Ascending aorta (tissue), 2 donors: Measurements from ENCODE around the gene RGS6. TPM values are rescaled to one million over a fixed set of nuclear protein-coding genes. Genes with fewer than 3 reads are reported as not detected.
A peak's percentile ranks its signal among the peaks of the same experiment; 100 is the strongest.

Experiments used
- DNase-seq, 2 donors: peaks; one replicate each; pipeline ENCODE4 v3.0.0-alpha.2; 2019; ENCODE audit warnings: low spot score in 2 of 2
- H3K27ac ChIP-seq, 2 donors: fragments of 200-600 bp; sonication (generic); one replicate each; pipeline ENCODE4 v1.5.1; 2016 to 2017; ENCODE audit warnings: mild to moderate bottlenecking in 1 of 2
- H3K27me3 ChIP-seq: fragments of 200-600 bp; sonication (generic); one replicate; pipeline ENCODE4 v1.5.1; 2017
- H3K36me3 ChIP-seq, 2 donors: fragments of 200-600 bp; sonication (generic); one replicate each; pipeline ENCODE4 v1.5.1; 2016
- H3K4me1 ChIP-seq, 2 donors: fragments of 200-600 bp; sonication (generic); one replicate each; pipeline ENCODE4 v1.5.1; 2016 to 2017; ENCODE audit warnings: mild to moderate bottlenecking in 1 of 2
- H3K4me3 ChIP-seq, 2 donors: fragments of 200-600 bp; sonication (generic); one replicate each; pipeline ENCODE4 v1.5.1; 2016 to 2017; ENCODE audit warnings: mild to moderate bottlenecking in 1 of 2
- H3K9me3 ChIP-seq, 2 donors: fragments of 200-600 bp; sonication (generic); one replicate each; pipeline ENCODE4 v1.5.1; 2016
- CTCF ChIP-seq, 3 experiments: fragments of 200-600 bp in 2 of 3; fragments of 450-650 bp in 1 of 3; sonication (generic) in 2 of 3; IDR thresholded peaks; one replicate each; pipeline ENCODE4 v1.5.1; 2016 to 2019; ENCODE audit warnings: antibody characterized with exemption in 3 of 3, mild to moderate bottlenecking in 1 of 3, moderate library complexity in 1 of 3
- intact Hi-C: fragments of 100-400 bp; cut with DNase I; formaldehyde crosslinking; loops from one replicate; pipeline ENCODE4 v1.15.1; 2023
- total RNA-seq: library from RNA; depleted of rRNA; stranded (reverse); fragments of >200 nt; gene quantifications from one replicate; pipeline ENCODE4 v1.1.0, GENCODE V29; 2016

The RGS6 gene
- total RNA-seq, 1 donor from 2014 or later: 0.11 TPM

GRCh38 chr14:72613975-72614319 lies 681.7 kb downstream of the RGS6 start:
- Histone ChIP-seq H3K4me1 (peaks cover 0 to 8% of the 10 kb centered on the region in 2 donors), H3K27ac (no peak overlapping the region), H3K27me3 (no peaks in the 10 kb centered on the region), H3K9me3 (no peaks in the 10 kb centered on the region), H3K4me3 (no peak overlapping the region), H3K36me3 (no peaks in the 10 kb centered on the region)
- no peak for TF ChIP-seq CTCF (IDR thresholded peaks at IDR 0.05)
- intact Hi-C loops: no loop called here
- DNase-seq: peak in 1 of 2 donors; percentile 46

- peaks cover 0 to 8% of the 10 kb centered on the region in 2 donors for H3K4me1 ChIP-seq
- intact Hi-C loops: no loop called here
Measured at GRCh38 chr14:72614365-72614764, 682.1 kb downstream of the RGS6 start.

GRCh38 chr14:72614891-72615415 lies 682.7 kb downstream of the RGS6 start:
- DNase-seq: peak in 1 of 2 donors; percentile 44
- Histone ChIP-seq H3K27ac (peak overlapping the region in 1 of 2 donors; percentile 17), H3K9me3 (no peaks in the 10 kb centered on the region)

More at GRCh38 chr14:72614365-72614764, 682.1 kb downstream of the RGS6 start:
- Histone ChIP-seq H3K36me3 (no peaks in the 10 kb centered on the region), H3K4me3 (no peak overlapping the region), H3K9me3 (no peaks in the 10 kb centered on the region), H3K27me3 (no peaks in the 10 kb centered on the region), H3K27ac (no peak overlapping the region)
- peak in 1 of 2 donors; percentile 19 for DNase-seq
- no peak for TF ChIP-seq CTCF (IDR thresholded peaks at IDR 0.05)

GRCh38 chr14:72615451-72616121 lies 683.4 kb downstream of the RGS6 start:
- Histone ChIP-seq H3K36me3 (no peaks in the 10 kb centered on the region), H3K4me3 (no peak overlapping the region), H3K27ac (peak overlapping the region in 1 of 2 donors; percentile 17), H3K4me1 (peaks cover 0 to 8% of the 10 kb centered on the region in 2 donors), H3K9me3 (no peaks in the 10 kb centered on the region), H3K27me3 (no peaks in the 10 kb centered on the region)
- DNase-seq: peak in 1 of 2 donors; percentile 60
- no peak for TF ChIP-seq CTCF (IDR thresholded peaks at IDR 0.05)
- intact Hi-C loops: no loop called here

More at GRCh38 chr14:72614891-72615415, 682.7 kb downstream of the RGS6 start:
- H3K36me3 ChIP-seq: no peaks in the 10 kb centered on the region
- no peak for TF ChIP-seq CTCF (IDR thresholded peaks at IDR 0.05)
- intact Hi-C loops: no loop called here
- H3K4me3 ChIP-seq: no peak overlapping the region
- peaks cover 0 to 8% of the 10 kb centered on the region in 2 donors for H3K4me1 ChIP-seq
- H3K27me3 ChIP-seq: no peaks in the 10 kb centered on the region
